Ascending aorta (tissue), 1 donor: Measurements from ENCODE around the gene ZFPL1. TPM values are rescaled to one million over a fixed set of nuclear protein-coding genes. Genes with fewer than 3 reads are reported as not detected.

Experiments
- total RNA-seq: library from RNA; depleted of rRNA; stranded (reverse); fragments of >200 nt; gene quantifications from one replicate; pipeline ENCODE4 v1.1.0, GENCODE V29; 2016

Gene ZFPL1
- total RNA-seq, 1 donor from 2014 or later = 93.6 TPM

Other genes starting within 250 kb of the ZFPL1 start
- not detected for gene CDC42BPG, start 239.6 kb upstream of the ZFPL1 start, total RNA-seq
- 216 TPM for gene EHD1, start 205.6 kb upstream of the ZFPL1 start, total RNA-seq
- 39.5 TPM for gene ATG2A, start 167.0 kb upstream of the ZFPL1 start, total RNA-seq
- 115 TPM for gene PPP2R5B, start 159.5 kb upstream of the ZFPL1 start, total RNA-seq
- gene GPHA2, start 148.3 kb upstream of the ZFPL1 start, total RNA-seq = not detected
- gene MAJIN, start 112.1 kb upstream of the ZFPL1 start, total RNA-seq = not detected
- gene BATF2, start 87.3 kb upstream of the ZFPL1 start, total RNA-seq = 0.21 TPM
- gene ARL2, start 70.1 kb upstream of the ZFPL1 start, total RNA-seq = 187 TPM
- 25.1 TPM for gene SNX15, start 56.8 kb upstream of the ZFPL1 start, total RNA-seq
- gene SAC3D1, start 43.0 kb upstream of the ZFPL1 start, total RNA-seq = 19.6 TPM
- 56.8 TPM for gene NAALADL1, start 25.7 kb upstream of the ZFPL1 start, total RNA-seq
- not detected for gene CDCA5, start 182 bp upstream of the ZFPL1 start, total RNA-seq
- 226 TPM for gene VPS51, start 12.0 kb downstream of the ZFPL1 start, total RNA-seq
- 10.6 TPM for gene TM7SF2, start 27.6 kb downstream of the ZFPL1 start, total RNA-seq
- gene ZNHIT2, start 33.5 kb downstream of the ZFPL1 start, total RNA-seq = 35.3 TPM
- gene FAU, start 37.9 kb downstream of the ZFPL1 start, total RNA-seq = 1,253 TPM
- gene MRPL49, start 38.1 kb downstream of the ZFPL1 start, total RNA-seq = 43.2 TPM
- 229 TPM for gene SYVN1, start 50.3 kb downstream of the ZFPL1 start, total RNA-seq
- not detected for gene SPDYC, start 86.0 kb downstream of the ZFPL1 start, total RNA-seq
- 239 TPM for gene CAPN1, start 97.7 kb downstream of the ZFPL1 start, total RNA-seq
- gene POLA2, start 177.7 kb downstream of the ZFPL1 start, total RNA-seq = 27.4 TPM
- gene CDC42EP2, start 230.6 kb downstream of the ZFPL1 start, total RNA-seq = 20.6 TPM
- gene DPF2, start 249.6 kb downstream of the ZFPL1 start, total RNA-seq = 70.9 TPM